ENCODE measurements around the gene PRRC1. TPM values are rescaled to one million over a fixed set of nuclear protein-coding genes. Genes with fewer than 3 reads are reported as not detected.

The PRRC1 gene
- polyA plus RNA-seq, 1 of the 3 experiments (the other 2 are of a cell fraction): 26.6 TPM

- TF ChIP-seq IRF3 (IDR thresholded peaks at IDR 0.05; ENCODE audit: low read depth, low read length): no peak
Measured at GRCh38 chr5:127550652-127551409, 33.4 kb downstream of the PRRC1 start (continued).

- Histone ChIP-seq H3K4me1 (ENCODE audit: control insufficient read depth in 1 of 2, insufficient read depth in 2 of 2, low read depth in 1 of 2, low read length in 1 of 2) (peaks cover 0 to 3% of the 10 kb centered on the region in 2 experiments; a peak in 2 of 4 replicates), H2AFZ (ENCODE audit: low read depth) (no peak overlapping the region), H3K9me2 (no peaks in the 10 kb centered on the region), H3K79me2 (ENCODE audit: insufficient read depth) (peaks cover 4% of the 10 kb centered on the region), H3K4me3 (ENCODE audit: low read depth in 2 of 2, low read length in 1 of 2) (no peak overlapping the region), H3F3A (replicated peaks; ENCODE audit: insufficient read depth) (no peaks in the 10 kb centered on the region), H3K9me3 (no peaks in the 10 kb centered on the region), H4K20me1 (ENCODE audit: insufficient read depth) (peaks cover 5% of the 10 kb centered on the region; the same call in 1 of the 2 replicates), H3K36me3 (replicated peaks in 1 of 2; ENCODE audit: control insufficient read depth in 1 of 2, insufficient read depth in 2 of 2, low read length in 1 of 2) (peaks cover 82 to 83% of the 10 kb centered on the region in 2 experiments), H3K27ac (ENCODE audit: low read depth in 2 of 2, low read length in 1 of 2) (no peak overlapping the region; a peak in 1 of 4 replicates), H3K9ac (no peak overlapping the region), H3K27me3 (ENCODE audit: insufficient read depth) (no peaks in the 10 kb centered on the region), H3K4me2 (no peak overlapping the region)
- DNase-seq: no peak
- ChIA-PET CTCF (no interaction called here), POLR2A (no interaction called here)
- TF ChIP-seq MEF2A (IDR thresholded peaks at IDR 0.05; ENCODE audit: borderline replicate concordance, low read depth): no peak
- no peak for TF ChIP-seq SIN3A (IDR thresholded peaks at IDR 0.05; ENCODE audit: borderline replicate concordance, low read depth, low read length)
- no peak for TF ChIP-seq NFIC (IDR thresholded peaks at IDR 0.05; ENCODE audit: borderline replicate concordance)
- TF ChIP-seq EP300 (IDR thresholded peaks at IDR 0.05; ENCODE audit: borderline replicate concordance in 1 of 2, low read depth in 1 of 2, low read length in 1 of 2): no peak
- TF ChIP-seq YY1 (IDR thresholded peaks at IDR 0.05; ENCODE audit: low read depth): no peak
- TF ChIP-seq JUND (IDR thresholded peaks at IDR 0.05): no peak
- no peak for TF ChIP-seq EZH2phosphoT487 (IDR thresholded peaks at IDR 0.05; ENCODE audit: borderline replicate concordance, low read depth)
- no peak for TF ChIP-seq POLR2AphosphoS5 (IDR thresholded peaks at IDR 0.05; ENCODE audit: low read depth, low read length)
- TF ChIP-seq GATA2 (CRISPR knock-in tag; IDR thresholded peaks at IDR 0.05): no peak
- WGBS (ENCODE audit: low lambda C conversion rate): 91% methylated on average over 9 of the region's 9 CpGs
Measured at GRCh38 chr5:127551410-127552041, 34.1 kb downstream of the PRRC1 start.

GRCh38 chr5:127555826-127556225 is 38.4 kb downstream of the PRRC1 start:
- H3K79me2 ChIP-seq (ENCODE audit: insufficient read depth): no peaks in the 10 kb centered on the region
- peaks cover 40 to 51% of the 10 kb centered on the region in 2 experiments for H3K36me3 ChIP-seq (replicated peaks in 1 of 2; ENCODE audit: control insufficient read depth in 1 of 2, insufficient read depth in 2 of 2, low read length in 1 of 2)
- H4K20me1 ChIP-seq (ENCODE audit: insufficient read depth): no peaks in the 10 kb centered on the region
- no peak overlapping the region for H3K27ac ChIP-seq (ENCODE audit: low read depth in 2 of 2, low read length in 1 of 2)
- no peaks in the 10 kb centered on the region for H3K9me2 ChIP-seq
- no peaks in the 10 kb centered on the region for H3K27me3 ChIP-seq (ENCODE audit: insufficient read depth)
- no peaks in the 10 kb centered on the region for H3K4me1 ChIP-seq (ENCODE audit: control insufficient read depth in 1 of 2, insufficient read depth in 2 of 2, low read depth in 1 of 2, low read length in 1 of 2)
- H3F3A ChIP-seq (replicated peaks; ENCODE audit: insufficient read depth): no peaks in the 10 kb centered on the region
- no peaks in the 10 kb centered on the region for H3K9me3 ChIP-seq
- H3K9ac ChIP-seq: no peak overlapping the region
- no peak for TF ChIP-seq CHD2 (IDR thresholded peaks at IDR 0.05; ENCODE audit: low read length, partially characterized antibody)
- TF ChIP-seq REST (IDR thresholded peaks at IDR 0.05; ENCODE audit: low read depth, low read length): no peak
- TF ChIP-seq TCF12 (IDR thresholded peaks at IDR 0.05): no peak
- TF ChIP-seq EZH2phosphoT487 (IDR thresholded peaks at IDR 0.05; ENCODE audit: borderline replicate concordance, low read depth): no peak
- no peak for TF ChIP-seq NRF1 (IDR thresholded peaks at IDR 0.05; ENCODE audit: low read depth, low read length)
- no peak for TF ChIP-seq TAF1 (IDR thresholded peaks at IDR 0.05; ENCODE audit: borderline replicate concordance, low read depth, low read length)
- TF ChIP-seq FOSL2 (IDR thresholded peaks at IDR 0.05; ENCODE audit: borderline replicate concordance, low read depth): no peak
- TF ChIP-seq GATA2 (CRISPR knock-in tag; IDR thresholded peaks at IDR 0.05): no peak
- TF ChIP-seq MAX (IDR thresholded peaks at IDR 0.05; ENCODE audit: low read depth): no peak
- ChIA-PET POLR2A (no interaction called here), CTCF (no interaction called here)
- H2AFZ ChIP-seq (ENCODE audit: low read depth): no peak overlapping the region
- DNase-seq: no peak
- 63% methylated on average over 1 of the region's 1 CpG for WGBS (ENCODE audit: low lambda C conversion rate)
- no peak overlapping the region for H3K4me3 ChIP-seq (ENCODE audit: low read depth in 2 of 2, low read length in 1 of 2)
- H3K4me2 ChIP-seq: no peak overlapping the region

Measured in SK-N-SH (cell line).